GM23248 (cell line): ENCODE data around the gene HDAC4.

Source experiments
- EZH2 ChIP-seq: fragments of 200-600 bp; sonication (generic); IDR thresholded peaks from 2 replicates; pipeline ENCODE4 v1.6.1; 2018; ENCODE audit warnings: antibody characterized with exemption, mild to moderate bottlenecking; ENCODE audit not compliant: insufficient read depth, poor library complexity, severe bottlenecking
- EZH2phosphoT487 ChIP-seq: fragments of 200-600 bp; sonication (generic); IDR thresholded peaks from 2 replicates; pipeline ENCODE4 v1.6.1; 2018; ENCODE audit warnings: antibody characterized with exemption, moderate library complexity, mild to moderate bottlenecking, low read depth; ENCODE audit not compliant: insufficient read depth

- TF ChIP-seq EZH2phosphoT487 (no peak), EZH2 (no peak)
Observed at GRCh38 chr2:239392688-239393387, 8.0 kb downstream of the HDAC4 start.
